ENCODE results near the gene AGGF1. TPM values are rescaled to one million over a fixed set of nuclear protein-coding genes. Genes with fewer than 3 reads are reported as not detected.

The AGGF1 gene
- total RNA-seq, 1 donor from 2014 or later = 15.7 TPM

- peak overlapping the region; percentile 95 for H3K4me3 Mint-ChIP-seq (ENCODE audit: unreplicated experiment)
- no peak for DNase-seq
- H3K36me3 Mint-ChIP-seq (ENCODE audit: unreplicated experiment) = peaks cover 4% of the 10 kb centered on the region
Observed at GRCh38 chr5:77087484-77088261, 57.5 kb downstream of the AGGF1 start.

GRCh38 chr5:77095189-77095588 lies 65.0 kb downstream of the AGGF1 start:
- Mint-ChIP-seq H3K27me3 (ENCODE audit: unreplicated experiment) (no peaks in the 10 kb centered on the region), H3K4me1 (ENCODE audit: low read depth, unreplicated experiment) (peaks cover 1% of the 10 kb centered on the region), H3K36me3 (ENCODE audit: unreplicated experiment) (no peaks in the 10 kb centered on the region), H3K9me3 (ENCODE audit: unreplicated experiment) (no peaks in the 10 kb centered on the region), H3K27ac (ENCODE audit: unreplicated experiment) (no peak overlapping the region), H3K4me3 (ENCODE audit: unreplicated experiment) (no peak overlapping the region)
- no peak for DNase-seq
- no peak for TF ChIP-seq CTCF (IDR thresholded peaks at IDR 0.05; ENCODE audit: partially characterized antibody, unreplicated experiment)

More at GRCh38 chr5:77087484-77088261, 57.5 kb downstream of the AGGF1 start:
- peaks cover 4% of the 10 kb centered on the region for H3K4me1 Mint-ChIP-seq (ENCODE audit: low read depth, unreplicated experiment)
- peaks cover 18% of the 10 kb centered on the region for H3K9me3 Mint-ChIP-seq (ENCODE audit: unreplicated experiment)
- TF ChIP-seq CTCF (IDR thresholded peaks at IDR 0.05; ENCODE audit: partially characterized antibody, unreplicated experiment) = no peak
- H3K27ac Mint-ChIP-seq (ENCODE audit: unreplicated experiment) = peak overlapping the region; percentile 98
- H3K27me3 Mint-ChIP-seq (ENCODE audit: unreplicated experiment) = no peaks in the 10 kb centered on the region

GRCh38 chr5:77101298-77101697 lies 71.1 kb downstream of the AGGF1 start:
- DNase-seq = no peak
- Mint-ChIP-seq H3K4me3 (ENCODE audit: unreplicated experiment) (no peak overlapping the region), H3K36me3 (ENCODE audit: unreplicated experiment) (no peaks in the 10 kb centered on the region), H3K27me3 (ENCODE audit: unreplicated experiment) (no peaks in the 10 kb centered on the region), H3K27ac (ENCODE audit: unreplicated experiment) (no peak overlapping the region), H3K9me3 (ENCODE audit: unreplicated experiment) (no peaks in the 10 kb centered on the region), H3K4me1 (ENCODE audit: low read depth, unreplicated experiment) (peaks cover 3% of the 10 kb centered on the region)
- TF ChIP-seq CTCF (IDR thresholded peaks at IDR 0.05; ENCODE audit: partially characterized antibody, unreplicated experiment) = no peak

GRCh38 chr5:77102549-77102948 lies 72.3 kb downstream of the AGGF1 start:
- peaks cover 3% of the 10 kb centered on the region for H3K4me1 Mint-ChIP-seq (ENCODE audit: low read depth, unreplicated experiment)
- TF ChIP-seq CTCF (IDR thresholded peaks at IDR 0.05; ENCODE audit: partially characterized antibody, unreplicated experiment) = no peak

GRCh38 chr5:77103457-77103856 lies 73.3 kb downstream of the AGGF1 start:
- Mint-ChIP-seq H3K4me1 (ENCODE audit: low read depth, unreplicated experiment) (peaks cover 3% of the 10 kb centered on the region), H3K4me3 (ENCODE audit: unreplicated experiment) (no peak overlapping the region), H3K27me3 (ENCODE audit: unreplicated experiment) (no peaks in the 10 kb centered on the region), H3K9me3 (ENCODE audit: unreplicated experiment) (no peaks in the 10 kb centered on the region), H3K36me3 (ENCODE audit: unreplicated experiment) (no peaks in the 10 kb centered on the region), H3K27ac (ENCODE audit: unreplicated experiment) (no peak overlapping the region)
- TF ChIP-seq CTCF (IDR thresholded peaks at IDR 0.05; ENCODE audit: partially characterized antibody, unreplicated experiment) = no peak
- no peak for DNase-seq

More at GRCh38 chr5:77102549-77102948, 72.3 kb downstream of the AGGF1 start:
- no peak overlapping the region for H3K4me3 Mint-ChIP-seq (ENCODE audit: unreplicated experiment)
- no peaks in the 10 kb centered on the region for H3K27me3 Mint-ChIP-seq (ENCODE audit: unreplicated experiment)
- H3K27ac Mint-ChIP-seq (ENCODE audit: unreplicated experiment) = no peak overlapping the region
- no peaks in the 10 kb centered on the region for H3K36me3 Mint-ChIP-seq (ENCODE audit: unreplicated experiment)
- H3K9me3 Mint-ChIP-seq (ENCODE audit: unreplicated experiment) = no peaks in the 10 kb centered on the region
- no peak for DNase-seq

Data from glutamatergic neuron (in vitro differentiated cells).